Measurements from ENCODE around the gene CD82.
A peak's percentile ranks its signal among the peaks of the same experiment; 100 is the strongest.

The CD82 gene

DNA sequence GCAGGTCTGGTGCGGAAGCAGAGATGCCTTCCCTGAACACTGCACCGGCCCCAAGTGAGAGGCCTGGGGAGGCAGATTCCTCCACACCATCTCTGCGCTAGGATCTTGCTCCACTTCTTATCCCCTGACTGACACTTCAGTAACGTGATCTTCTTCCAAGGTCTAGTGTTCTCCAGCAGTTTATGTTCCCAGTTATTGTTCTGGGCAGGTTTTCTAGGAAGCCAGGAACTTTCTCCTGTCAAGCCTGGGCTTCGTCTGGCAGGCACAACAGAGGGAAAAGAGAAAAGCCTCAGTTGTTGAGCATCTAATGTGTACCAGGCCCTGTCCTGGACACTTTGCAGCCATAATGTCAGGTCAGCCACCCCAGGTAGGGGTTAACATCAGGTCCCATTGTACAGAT is 10.5 kb downstream of the CD82 start:
- DNase-seq (ENCODE audit: low spot score) = no peak

DNA sequence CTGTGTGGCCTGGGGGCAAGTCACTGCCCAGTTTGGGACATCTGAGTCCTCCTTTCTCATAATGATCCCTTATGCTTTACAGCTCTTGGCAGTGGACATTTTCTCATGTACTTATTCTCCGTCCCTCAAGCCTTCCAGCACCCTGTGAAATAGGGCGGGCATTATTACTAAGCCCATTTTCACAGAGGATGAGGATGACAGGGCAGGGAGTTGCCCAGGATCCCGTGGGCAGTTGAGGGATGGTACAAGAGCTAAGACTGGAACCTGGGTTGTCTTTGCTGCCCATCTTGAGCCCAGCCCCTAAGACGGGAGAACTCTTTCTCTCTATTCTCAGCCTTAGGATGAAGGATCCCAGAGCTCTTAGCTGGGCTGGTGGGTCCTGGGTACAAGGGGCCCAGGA is 11.2 kb downstream of the CD82 start:
- DNase-seq (ENCODE audit: low spot score) = no peak

DNA sequence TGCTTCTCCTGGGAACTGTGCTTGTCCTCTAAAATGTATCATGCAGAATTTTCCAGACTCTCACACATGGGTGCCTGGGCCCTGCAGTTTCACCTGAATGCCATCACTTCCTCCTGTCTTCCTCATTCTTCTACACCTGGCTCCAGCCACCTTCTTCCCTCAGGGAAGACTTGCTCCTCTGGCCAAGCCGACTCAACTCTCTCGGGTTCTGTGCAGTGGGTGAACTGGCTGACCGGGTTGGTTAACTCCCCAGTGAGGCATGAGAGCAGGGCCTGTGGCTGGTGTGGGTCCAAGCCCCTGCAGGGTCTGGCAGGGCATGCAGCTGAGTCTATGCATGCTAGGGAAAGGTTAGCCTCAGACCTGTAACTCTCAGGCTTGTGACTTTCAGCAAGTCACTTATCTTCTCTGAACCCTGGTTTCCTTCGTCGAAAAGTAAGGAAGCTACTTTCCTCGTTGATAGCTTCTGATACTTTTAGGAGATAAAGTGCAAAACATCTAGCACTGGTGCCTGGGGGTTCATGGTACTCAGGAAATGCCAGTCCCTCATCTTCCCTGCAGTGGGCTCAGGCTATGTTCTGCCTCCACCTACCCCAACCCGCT is 11.9 kb downstream of the CD82 start:
- DNase-seq (ENCODE audit: low spot score) = no peak

DNA sequence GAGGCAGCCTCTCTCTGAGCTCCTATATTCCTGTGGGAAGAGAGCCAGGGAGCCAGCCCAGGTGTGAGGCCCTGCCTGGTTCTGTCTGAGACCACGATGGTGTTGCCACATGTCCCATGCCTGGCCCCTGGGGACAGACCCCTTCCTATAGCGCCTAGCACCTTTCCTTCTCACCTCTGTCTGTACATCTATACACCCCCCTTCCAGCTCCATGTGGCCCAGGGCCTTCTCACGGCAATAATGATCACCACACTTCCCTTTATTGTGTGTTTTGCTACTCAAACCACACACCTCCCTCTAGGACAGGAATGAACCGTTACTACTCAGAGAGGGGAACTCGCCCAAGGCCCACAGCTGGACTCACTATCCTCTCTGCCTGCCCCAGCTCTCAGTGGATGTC is 12.8 kb downstream of the CD82 start:
- DNase-seq (ENCODE audit: low spot score) = no peak

DNA sequence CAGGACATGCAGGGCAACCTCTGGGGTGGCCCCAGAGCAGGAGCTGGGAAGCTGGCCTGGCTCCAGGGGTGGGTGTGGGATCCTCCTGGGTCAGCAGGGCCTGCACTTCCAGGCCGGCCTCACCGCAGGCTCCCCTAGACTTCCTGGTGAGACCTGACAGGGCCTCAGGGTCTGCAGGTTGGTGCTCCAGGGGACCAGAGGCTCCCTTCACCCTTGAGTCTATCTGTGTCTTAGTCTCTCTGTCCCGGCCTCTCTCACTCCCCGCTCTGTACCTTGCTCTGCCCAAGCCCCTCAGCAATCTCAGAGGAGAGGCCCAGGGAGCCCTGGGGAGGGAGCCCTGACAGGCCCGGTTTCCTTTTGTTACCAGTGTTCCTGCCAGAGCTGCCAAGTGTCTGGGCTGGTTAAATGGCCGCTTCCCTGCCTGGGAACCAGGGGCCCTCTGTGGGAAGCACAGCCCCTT is 13.9 kb downstream of the CD82 start:
- no peak for DNase-seq (ENCODE audit: low spot score)

DNA sequence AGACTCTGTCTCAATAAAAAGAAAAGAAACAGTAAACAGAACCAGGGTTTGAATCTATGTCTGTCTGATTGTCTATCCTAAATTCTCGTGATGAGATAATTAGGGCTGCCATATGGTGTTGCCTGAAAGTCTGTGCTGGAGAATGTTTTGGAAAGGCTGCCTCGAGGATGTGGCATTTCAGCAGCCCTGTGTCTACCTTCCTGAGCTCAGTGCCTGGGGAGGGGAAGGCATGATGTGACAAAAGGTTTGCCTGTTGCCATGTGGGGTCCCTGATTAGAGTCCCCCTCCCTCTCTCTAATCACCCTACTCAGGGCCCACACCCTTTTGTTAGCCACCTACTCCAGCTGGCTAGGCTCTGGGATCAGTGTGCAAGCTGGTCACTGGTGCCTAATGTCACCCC is 15.2 kb downstream of the CD82 start:
- DNase-seq (ENCODE audit: low spot score) = no peak

DNA sequence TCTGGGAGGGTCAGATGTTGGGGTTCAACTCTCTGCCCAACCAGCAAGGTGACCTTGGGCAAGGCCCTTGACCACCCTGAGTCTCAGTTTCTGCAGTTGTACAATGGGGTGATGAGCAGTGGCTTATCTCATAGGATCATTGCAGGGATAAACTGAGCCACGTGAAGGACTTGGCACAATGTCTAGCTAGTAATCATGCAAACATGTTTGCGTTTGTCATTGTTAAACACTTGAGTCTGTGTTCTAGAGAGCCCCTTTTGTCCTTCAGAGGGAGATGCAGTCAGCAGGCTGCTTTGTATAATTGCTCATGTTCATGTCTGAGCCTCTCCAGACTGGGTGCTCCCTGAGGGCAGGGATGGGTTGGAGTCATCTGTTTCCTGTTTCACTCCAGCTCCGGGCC is 15.8 kb downstream of the CD82 start:
- DNase-seq (ENCODE audit: low spot score) = no peak

DNA sequence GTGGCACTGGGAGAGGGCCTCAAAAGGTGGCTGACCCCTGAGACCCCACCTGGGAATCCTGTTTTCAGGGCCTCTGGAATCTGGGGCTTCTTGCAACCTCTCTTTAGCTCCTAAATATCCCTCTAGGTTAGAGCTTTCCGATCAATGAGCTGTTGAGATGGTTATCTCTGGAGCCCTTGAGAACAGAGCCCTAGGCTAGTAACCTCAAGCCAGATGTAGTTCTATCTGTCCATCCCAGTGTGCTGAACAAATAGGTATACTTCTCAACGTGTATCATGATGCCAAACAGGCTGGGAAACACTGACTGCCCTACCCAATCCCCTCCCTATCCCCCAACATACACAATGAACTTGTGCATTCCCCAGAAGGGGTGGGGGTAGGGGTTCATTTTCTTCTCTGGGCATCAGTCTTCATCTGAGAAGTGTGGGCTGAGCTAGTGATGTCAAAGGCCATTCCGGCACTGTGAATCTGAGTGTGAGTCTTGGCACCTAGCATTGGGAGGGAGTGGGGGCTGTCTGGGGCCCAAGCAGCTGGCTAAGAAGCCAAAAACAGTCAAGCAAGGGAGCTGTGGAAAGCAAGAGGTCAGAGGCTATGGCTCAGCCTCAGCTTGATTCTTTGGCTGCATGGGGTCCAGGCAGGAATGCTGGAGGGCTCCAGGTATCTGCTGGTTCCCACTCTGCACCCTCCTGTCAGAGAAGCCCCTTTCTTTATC is 17.3 kb downstream of the CD82 start:
- no peak for DNase-seq (ENCODE audit: low spot score)

DNA sequence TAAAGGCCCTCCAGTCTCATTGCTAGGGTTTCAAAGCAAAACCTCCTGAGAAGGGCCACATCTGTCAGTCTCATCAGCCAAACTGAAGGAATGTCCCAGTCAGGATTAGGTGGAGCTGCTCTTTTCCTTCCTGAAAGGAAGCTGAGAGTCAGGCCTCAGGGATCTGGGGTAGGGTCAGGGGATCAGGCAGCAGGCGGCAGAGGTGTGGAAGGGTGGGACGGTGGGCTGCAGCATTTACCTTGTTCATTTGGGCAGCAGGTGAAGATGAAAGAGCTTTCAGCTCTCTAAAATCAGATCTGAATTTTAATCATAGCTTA is 17.8 kb downstream of the CD82 start:
- no peak for DNase-seq (ENCODE audit: low spot score)

DNA sequence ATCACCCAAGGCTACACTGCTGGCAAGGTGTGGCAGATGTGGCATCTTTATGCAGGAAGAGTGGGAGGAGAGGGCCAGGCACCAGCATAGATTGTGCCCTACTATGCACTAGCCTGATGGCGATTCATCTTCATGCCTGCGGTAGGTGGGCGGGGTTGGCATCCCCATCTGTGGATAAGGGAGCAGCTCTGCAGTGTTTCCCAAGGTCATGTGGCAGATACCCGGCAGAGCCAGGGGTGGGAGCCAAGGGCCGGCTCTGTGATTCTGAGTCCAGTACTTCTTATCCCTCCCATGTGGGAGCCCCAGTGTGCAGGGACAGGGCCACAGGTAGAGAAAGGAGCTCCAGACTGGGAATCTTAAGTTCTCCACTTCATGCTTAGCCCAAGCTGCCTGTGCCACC is 20.0 kb downstream of the CD82 start:
- DNase-seq (ENCODE audit: low spot score) = no peak

DNA sequence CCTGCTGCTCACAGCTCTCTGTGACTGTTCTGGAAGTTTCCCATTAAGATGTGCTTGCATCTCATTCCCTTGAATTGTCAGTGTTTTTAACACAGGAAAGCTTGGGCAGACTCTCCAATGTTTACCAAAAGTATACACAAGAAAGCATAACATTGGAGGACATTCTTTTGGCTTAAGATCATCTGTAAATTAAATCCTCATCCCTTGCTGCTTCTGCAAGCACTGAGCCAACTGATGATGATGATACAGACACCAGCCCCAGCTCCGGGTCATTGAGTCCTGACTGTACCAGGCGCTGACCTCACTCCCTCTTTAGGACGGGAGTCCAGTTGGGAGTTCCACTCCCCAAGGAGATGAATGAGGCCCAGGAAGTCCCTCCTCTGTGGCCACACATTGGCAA is 23.8 kb downstream of the CD82 start:
- peak; percentile 76 for DNase-seq (ENCODE audit: low spot score)

DNA sequence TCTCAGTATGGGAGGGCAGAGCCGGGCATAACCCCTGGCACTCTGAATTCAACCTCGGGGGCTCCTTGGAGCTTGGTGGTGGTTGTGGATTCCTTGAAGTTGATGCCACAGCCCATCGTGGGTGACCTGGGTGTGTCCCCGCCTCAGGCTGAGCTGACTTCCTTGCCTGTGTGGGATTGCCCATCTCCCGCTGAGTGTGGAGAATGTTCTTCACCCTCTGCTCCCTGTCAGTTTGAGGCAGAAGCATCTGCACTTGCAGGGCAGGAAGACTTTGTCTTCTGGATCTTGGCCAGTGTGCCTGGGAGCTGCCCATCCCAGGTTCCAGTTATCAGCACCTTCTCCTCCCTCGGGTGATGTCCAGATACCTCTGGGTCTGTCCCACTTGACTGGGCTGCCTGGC is 25.3 kb downstream of the CD82 start:
- no peak for DNase-seq (ENCODE audit: low spot score)

DNA sequence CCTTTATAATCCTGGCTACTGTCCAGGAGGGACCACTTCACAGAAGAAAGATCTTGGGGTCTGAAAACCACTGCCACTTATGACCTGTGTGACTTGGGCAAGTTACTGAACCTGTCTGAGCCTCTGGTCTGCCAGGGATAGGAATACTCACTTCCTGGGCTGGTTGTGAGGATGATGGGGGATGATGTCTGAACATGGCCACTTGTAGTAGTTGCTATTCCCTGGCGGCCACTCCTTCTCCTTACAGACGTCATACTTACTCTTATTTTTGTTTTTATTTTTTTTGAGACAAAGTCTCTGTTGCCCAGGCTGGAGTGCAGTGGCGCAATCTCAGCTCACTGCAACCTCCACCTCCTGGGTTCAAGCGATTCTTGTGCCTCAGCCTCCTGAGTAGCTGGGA is 26.1 kb downstream of the CD82 start:
- DNase-seq (ENCODE audit: low spot score) = no peak

DNA sequence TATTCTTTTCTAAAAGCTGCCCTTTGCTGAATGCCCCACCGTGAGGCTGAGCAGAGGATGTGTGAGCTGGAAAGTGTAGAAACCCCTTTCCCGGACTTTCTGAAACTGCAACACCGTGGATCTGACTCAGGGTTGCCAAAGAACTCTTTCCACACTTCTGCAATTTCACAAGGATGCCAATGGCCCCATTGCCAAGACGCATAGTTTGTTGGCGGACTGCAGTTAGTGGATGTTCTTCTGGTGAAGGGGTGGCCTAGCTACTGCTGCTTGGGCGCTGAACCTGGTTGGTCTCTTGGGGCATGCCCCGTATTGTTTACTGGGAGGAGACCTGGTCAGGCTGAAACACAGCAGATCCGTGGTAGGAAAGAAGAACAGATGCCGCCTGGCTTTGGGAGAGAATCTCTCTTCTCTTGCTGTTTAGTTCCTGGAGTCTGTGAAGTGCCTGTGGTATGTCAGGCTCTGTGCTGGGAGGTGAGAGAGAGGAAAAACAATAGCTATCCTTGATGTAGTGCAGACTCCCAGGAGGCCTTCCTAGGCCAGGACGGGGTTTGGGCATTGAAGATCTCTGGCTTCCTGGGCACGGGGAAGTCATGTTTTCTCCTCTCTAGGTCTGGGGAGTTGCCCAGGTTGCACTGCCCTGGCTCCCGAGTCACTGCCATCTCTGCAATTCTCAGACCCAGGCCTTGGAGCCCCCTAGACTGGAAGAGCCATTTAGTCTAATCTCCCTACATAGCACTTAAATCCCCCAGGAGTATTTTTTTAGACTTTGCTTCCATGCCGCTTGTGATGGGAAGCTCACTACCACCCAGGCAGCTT is 26.9 kb downstream of the CD82 start:
- peak; percentile 39 for DNase-seq (ENCODE audit: low spot score)

DNA sequence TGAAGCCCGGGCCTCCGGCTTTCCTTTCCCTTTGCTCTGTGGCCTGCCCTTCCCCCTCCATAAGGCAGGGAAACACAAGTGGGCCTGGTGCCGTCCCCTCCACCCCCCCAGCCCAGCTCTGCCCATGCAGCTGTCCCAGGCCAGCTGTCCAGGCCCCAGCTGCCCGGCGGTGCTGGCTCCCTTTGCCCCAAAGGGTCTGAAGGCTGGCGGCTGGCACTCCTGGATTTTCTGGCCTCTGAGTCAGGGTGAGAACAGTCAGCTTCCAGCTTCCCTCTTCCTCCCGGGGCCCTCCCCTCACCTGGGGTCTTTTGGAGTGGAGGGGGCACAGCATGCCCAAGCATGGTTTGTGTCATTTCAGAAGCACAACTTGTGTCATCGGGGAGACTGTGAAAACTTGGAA is 27.8 kb downstream of the CD82 start:
- no peak for DNase-seq (ENCODE audit: low spot score)

DNA sequence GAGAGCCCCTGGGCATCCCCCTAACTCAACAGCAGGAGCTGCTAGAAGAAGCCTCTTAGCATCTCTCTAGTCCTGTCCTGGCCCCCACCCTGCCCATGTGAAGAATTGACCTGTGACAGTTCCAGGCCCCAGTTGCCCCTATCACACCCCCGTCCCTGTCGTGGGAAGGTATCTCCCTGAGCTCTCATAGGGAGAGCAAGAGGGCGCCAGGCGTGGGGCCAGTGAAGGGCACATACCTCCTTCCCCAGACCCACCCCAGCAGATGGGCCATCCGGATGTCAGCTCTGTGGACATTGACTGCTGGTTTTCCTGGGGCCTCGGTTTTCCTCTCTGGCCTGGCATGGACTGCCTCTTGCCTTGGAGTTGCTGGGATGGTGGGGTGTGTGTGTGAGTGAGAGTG is 29.5 kb downstream of the CD82 start:
- DNase-seq (ENCODE audit: low spot score) = no peak

DNA sequence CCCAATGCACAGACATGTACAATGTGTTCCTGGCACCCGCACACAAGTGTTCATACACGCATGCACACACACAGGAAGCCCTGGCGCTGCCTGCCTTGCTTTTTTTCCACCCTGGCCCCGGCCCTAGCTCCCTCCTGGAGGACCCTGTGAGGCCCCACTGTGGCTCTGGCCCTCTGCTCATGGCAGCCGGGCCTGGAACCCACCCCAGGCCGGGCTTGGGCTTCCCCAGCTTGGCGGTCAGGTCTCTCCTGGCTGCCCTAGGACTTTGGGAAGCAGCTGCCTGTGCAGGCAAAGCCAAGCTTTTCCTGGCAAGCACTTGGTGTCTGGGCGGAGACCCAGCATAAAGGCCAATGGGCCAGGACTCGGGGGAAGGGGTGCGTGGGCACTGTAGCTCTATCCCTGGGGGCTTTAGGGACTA is 30.5 kb downstream of the CD82 start:
- no peak for DNase-seq (ENCODE audit: low spot score)

DNA sequence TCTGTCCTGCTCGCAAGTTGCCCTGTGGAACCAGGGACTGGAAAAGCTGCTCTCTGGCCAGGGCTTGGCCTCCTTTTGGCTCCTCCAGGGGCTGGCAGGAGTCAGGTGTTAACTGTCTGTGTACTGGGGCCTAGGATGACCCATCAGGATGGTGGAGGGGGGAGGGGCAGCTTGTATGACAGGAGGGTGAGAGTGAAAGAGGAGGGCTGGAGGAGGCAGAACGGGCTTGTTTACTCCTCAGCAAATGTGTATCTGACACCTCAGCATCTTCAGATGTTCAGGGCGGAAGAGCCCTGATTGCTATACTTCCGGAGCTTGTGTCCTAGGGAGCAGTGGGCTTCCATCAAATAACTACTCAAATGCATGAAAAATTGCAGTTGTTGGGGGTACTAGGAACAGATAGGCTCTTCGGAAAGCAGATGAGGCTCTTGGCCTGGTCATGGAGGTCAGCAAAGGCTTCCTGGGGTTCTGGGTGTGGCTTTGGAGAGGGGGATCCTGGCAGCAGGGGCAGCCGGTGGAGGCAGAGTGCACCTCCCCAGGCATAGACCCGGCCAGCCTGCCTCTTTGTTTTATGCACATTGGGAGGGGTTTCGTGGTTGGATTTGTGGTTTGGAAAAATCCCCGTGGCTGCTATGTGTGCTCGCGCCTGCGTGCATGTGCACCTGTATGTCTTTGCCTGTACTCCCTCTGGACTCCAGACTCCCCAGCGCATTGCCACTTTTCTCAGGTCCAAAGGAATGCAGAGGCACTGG is 31.2 kb downstream of the CD82 start:
- DNase-seq (ENCODE audit: low spot score) = no peak

DNA sequence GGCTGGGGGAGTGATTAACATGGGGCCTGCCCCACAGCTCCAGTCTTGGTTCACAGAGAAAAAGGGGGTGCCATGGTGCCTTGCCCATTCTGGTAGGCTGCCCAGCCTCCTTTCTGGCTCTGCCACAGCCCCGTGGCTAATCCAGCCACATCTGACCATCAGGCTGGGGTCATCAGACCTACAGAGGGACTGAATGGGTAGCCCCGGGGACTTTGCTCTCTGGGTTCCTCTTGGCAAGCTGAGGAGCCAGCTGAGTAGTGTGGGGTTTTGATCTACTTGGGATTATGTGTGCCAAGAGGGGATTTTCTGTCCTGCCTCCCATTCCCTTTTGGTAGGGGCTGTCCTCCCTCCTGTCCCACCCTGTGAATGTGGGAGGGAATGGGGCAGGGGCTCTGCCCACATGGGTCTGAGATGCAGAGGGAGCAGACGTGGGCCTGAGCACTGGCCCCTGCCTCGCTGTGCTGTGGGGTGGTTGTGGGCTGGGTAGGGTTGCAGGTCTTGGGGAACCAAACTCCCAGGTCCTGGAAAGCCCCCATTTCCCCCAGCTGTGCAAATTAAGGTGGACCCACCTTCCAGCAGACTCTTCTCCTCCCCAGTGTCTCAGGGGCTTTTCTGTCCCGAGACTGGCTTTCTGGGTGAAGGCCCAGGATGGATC is 32.0 kb downstream of the CD82 start:
- DNase-seq (ENCODE audit: low spot score) = no peak

DNA sequence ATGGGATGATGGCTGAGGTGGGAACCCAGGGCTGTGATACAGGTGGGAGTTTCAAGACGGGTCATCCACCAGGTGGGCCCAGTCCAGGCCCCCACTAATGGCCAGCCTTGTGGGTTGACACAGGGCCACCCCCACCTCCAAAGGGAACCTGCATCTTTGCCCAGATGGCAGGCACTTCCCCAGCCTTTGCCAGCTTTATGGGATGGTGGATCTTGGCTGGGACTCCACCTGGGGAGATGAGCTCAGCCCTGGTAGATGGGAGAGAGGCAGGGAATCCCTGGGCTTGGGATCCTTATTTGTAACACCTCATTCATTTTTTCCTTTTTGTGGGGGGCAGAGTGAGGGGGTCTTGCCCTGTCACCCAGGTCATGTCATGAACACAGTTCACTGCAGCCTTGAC is 33.4 kb downstream of the CD82 start:
- no peak for DNase-seq (ENCODE audit: low spot score)

DNA sequence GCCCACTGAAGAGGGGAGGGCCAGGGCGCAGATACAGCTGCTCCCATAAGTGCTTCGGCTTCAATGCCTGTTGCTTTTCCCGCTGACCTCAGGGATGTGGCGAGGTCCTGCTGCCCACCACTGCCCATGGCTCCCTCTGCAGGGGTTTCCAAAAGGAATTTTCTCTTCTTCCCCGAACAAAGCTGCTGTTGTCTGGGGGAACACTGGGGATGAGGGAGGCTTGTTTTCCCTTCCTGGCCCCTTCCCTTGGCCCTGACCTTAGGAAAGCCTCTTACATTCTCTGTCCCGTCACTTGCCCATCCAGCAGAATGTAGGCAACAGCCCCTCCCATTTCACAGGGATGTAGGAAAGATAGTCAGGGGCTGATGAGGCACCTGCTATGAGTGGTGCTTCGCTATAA is 34.8 kb downstream of the CD82 start:
- DNase-seq (ENCODE audit: low spot score) = no peak

DNA sequence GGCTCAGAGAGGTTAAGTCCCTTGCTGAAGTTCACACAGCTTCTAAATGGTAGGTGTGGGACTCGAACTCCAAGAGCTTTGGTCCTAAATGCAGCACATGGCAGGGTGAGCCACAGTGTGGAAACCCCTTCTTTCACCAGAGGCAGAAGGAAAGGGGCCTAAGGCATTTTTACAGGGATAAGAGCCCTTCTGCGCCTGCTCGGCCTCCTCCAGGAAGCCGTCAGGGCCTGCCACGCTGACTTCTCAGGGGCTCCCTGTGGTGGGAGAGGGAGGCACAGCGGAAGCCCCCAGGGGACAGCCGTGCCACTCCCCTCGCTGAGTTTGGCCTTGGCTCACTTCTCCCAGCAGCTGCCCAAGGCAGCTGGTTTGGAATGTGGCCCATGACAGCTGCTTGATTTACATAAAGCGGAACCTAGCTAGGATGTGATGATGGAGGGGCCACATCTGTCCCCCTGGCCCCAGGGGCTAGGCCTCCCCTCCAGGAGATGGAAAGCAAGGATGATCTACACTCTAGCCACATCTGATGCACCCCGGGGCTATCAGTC is 35.4 kb downstream of the CD82 start:
- no peak for DNase-seq (ENCODE audit: low spot score)

All from AG08396 (cell line).